ENCODE results near the gene CRKL. TPM values are rescaled to one million over a fixed set of nuclear protein-coding genes. Genes with fewer than 3 reads are reported as not detected.

Gene CRKL
- total and polyA plus RNA-seq, 2 of the 4 experiments (the other 2 are of a cell fraction) = 20.6 to 35.5 TPM

DNA sequence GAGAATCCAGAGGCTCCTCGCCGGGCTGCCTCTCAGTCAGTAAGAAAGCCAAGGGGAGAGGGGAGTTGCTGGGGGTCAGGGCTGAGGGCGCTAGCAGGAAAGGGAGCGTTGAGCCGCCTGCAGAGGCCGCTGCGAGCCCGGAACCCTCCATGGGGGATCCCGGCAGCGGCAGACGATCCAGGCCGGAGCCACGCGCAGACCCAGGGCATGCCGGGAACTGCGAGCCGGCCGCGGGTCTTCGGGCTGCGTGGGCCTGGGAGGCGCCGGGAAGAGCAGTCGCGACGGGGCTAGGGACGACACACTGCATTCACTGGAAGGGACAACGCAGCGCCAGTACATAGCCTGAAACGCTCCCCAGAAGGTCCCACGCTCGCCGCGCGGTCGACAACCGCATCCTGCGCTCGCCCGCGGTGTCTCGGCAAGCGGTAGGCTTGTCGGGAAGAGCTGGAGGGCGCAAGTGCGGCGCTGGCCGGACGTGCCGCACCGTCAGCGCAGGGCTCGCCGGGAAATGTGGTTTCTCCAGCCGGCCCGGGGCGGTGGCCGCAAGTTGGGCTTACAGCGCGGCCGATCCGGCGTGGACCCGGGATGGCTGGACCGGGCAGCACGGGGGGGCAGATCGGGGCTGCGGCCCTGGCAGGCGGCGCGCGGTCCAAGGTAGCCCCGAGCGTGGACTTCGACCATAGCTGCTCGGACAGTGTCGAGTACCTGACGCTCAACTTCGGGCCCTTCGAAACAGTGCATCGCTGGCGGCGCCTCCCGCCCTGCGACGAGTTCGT, 64.8 kb downstream of the CRKL start, which contains the start of gene LZTR1:
TSS of gene LZTR1 (plus strand) at position 511 of the 776 bp plus-strand sequence. CDS start at position 586, 75 bp downstream.
- Histone ChIP-seq H2AK5ac (ENCODE audit: low read depth, low read length) (peak within 1 kb of the TSS; percentile 89), H3K9ac (ENCODE audit: low read depth, low read length) (peak within 1 kb of the TSS; percentile 93), H2BK20ac (ENCODE audit: low read depth, low read length) (peak within 1 kb of the TSS; percentile 43; the same call in 1 of the 2 replicates), H3K4me2 (ENCODE audit: low read depth, low read length) (peak within 1 kb of the TSS; percentile 89), H3K27me3 (ENCODE audit: control insufficient read depth, insufficient read depth, low read length) (no peaks in the 10 kb centered on the region), H3K56ac (ENCODE audit: extremely low read depth, insufficient read depth, low read length) (peak within 1 kb of the TSS; percentile 92), H3K4ac (ENCODE audit: low read depth, low read length) (peak within 1 kb of the TSS; percentile 98), H3K79me1 (ENCODE audit: low read depth in 1 of 2, low read length in 2 of 2) (peaks cover 25 to 45% of the 10 kb centered on the region in 2 experiments), H3K4me1 (ENCODE audit: control insufficient read depth, insufficient read depth, low read length) (peaks cover 11% of the 10 kb centered on the region), H3K36me3 (ENCODE audit: control insufficient read depth, insufficient read depth, low read length) (peaks cover 15% of the 10 kb centered on the region), H2BK15ac (ENCODE audit: low read depth, low read length) (peak within 1 kb of the TSS; percentile 78; the same call in 1 of the 3 replicates), H3K14ac (replicated peaks; ENCODE audit: low read depth, low read length) (peak within 1 kb of the TSS; percentile 99), H3K27ac (ENCODE audit: insufficient read depth, low read length) (peak within 1 kb of the TSS; percentile 91), H4K8ac (ENCODE audit: low read depth in 2 of 2, low read length in 2 of 2) (peak within 1 kb of the TSS; percentile 96 to 99), H4K20me1 (ENCODE audit: insufficient read depth, low read length) (no peaks in the 10 kb centered on the region), H3K9me3 (ENCODE audit: control insufficient read depth, insufficient read depth, low read length) (peaks cover 10% of the 10 kb centered on the region), H2BK5ac (ENCODE audit: low read depth, low read length, poor library complexity, severe bottlenecking) (peak within 1 kb of the TSS; percentile 93), H4K5ac (ENCODE audit: low read depth, low read length) (peak within 1 kb of the TSS; percentile 99), H2BK120ac (ENCODE audit: low read depth, low read length) (peak within 1 kb of the TSS; percentile 74; the same call in 1 of the 2 replicates), H3K9me1 (ENCODE audit: insufficient read depth, low read length) (peaks cover 28% of the 10 kb centered on the region), H4K91ac (ENCODE audit: insufficient read depth, low read depth, low read length) (peak within 1 kb of the TSS; percentile 99), H3K4me3 (ENCODE audit: insufficient read depth, low read depth, low read length) (peak within 1 kb of the TSS; percentile 87), H3K23ac (ENCODE audit: low read depth, low read length) (peak within 1 kb of the TSS; percentile 96), H3K18ac (ENCODE audit: low read depth, low read length) (peak within 1 kb of the TSS; percentile 90; the same call in 1 of the 2 replicates), H2AFZ (replicated peaks; ENCODE audit: low read length, poor library complexity) (peak within 1 kb of the TSS; percentile 99), H2AK9ac (replicated peaks; ENCODE audit: low read depth, low read length, poor library complexity) (peak within 1 kb of the TSS; percentile 98)
- peak; percentile 82 for DNase-seq
- intact Hi-C loops (cut with micrococcal nuclease) (loop anchor here (1.0 to 2.0 kb wide), 2 partner anchors 97 to 178 kb away; no protein-coding TSS in a partner anchor), in situ Hi-C loops (cut with MboI; ENCODE audit: low sequenced_read_pairs) (no loop called here), dilution Hi-C loops (cut with HindIII; ENCODE audit: low sequenced_read_pairs, unreplicated experiment) (no loop called here)
- WGBS, 2 experiments (ENCODE audit: extremely low coverage in 2 of 2, insufficient read length in 1 of 2) = 1% methylated on average over 55 of the region's 87 CpGs; no CpG with 5 or more reads in 1 of the 2 experiments
- no TSS peak for BruUV-seq (replicated peaks)
- ChIA-PET CTCF (interaction anchor here (0.6 to 1.1 kb wide), 3 partner anchors 17 to 798 kb away, joined by 3 to 4 read pairs (median 3); no protein-coding TSS in a partner anchor), POLR2A (ENCODE audit: unreplicated experiment) (interaction anchor here (0.6 to 1.3 kb wide), 4 partner anchors 10 to 110 kb away, joined by 3 to 7 read pairs (median 6); no protein-coding TSS in a partner anchor)
- ATAC-seq (ENCODE audit: low read depth) = peak; percentile 95
- TF ChIP-seq FOS (IDR thresholded peaks at IDR 0.05; ENCODE audit: low read depth, low read length) = no peak
- TF ChIP-seq CHD1 (IDR thresholded peaks at IDR 0.05; ENCODE audit: low read depth, low read length) = no peak
- peak; percentile 1; the same call in 1 of the 2 replicates for TF ChIP-seq MAZ (IDR thresholded peaks at IDR 0.05; ENCODE audit: borderline replicate concordance, low read depth, low read length)
- 0 out of 2 replicates have a peak, but pooled peaks have one; percentile 17 for TF ChIP-seq BHLHE40 (IDR thresholded peaks at IDR 0.05; ENCODE audit: low read depth, low read length)
- TF ChIP-seq USF2 (IDR thresholded peaks at IDR 0.05; ENCODE audit: low read depth, low read length) = peak; percentile 21; the same call in 1 of the 2 replicates
- TF ChIP-seq MXI1 (IDR thresholded peaks at IDR 0.05; ENCODE audit: borderline replicate concordance, low read depth, low read length) = peak; percentile 83; the same call in 1 of the 2 replicates
- TF ChIP-seq NFE2L2 (IDR thresholded peaks at IDR 0.05; ENCODE audit: low read depth, low read length) = no peak
- peak; percentile 71 for TF ChIP-seq CTCF (conservative IDR thresholded peaks at IDR 0.05; ENCODE audit: low read depth, low read length)
- no peak for TF ChIP-seq MAFK (IDR thresholded peaks at IDR 0.05; ENCODE audit: low read depth, low read length)
- TF ChIP-seq RAD21 (IDR thresholded peaks at IDR 0.05; ENCODE audit: low read length) = peak; percentile 64
- peak; percentile 85 for TF ChIP-seq POLR2A (IDR thresholded peaks at IDR 0.05; ENCODE audit: low read depth, low read length)
- TF ChIP-seq SMC3 (IDR thresholded peaks at IDR 0.05; ENCODE audit: low read depth, low read length) = peak; percentile 58
- no peak for TF ChIP-seq RFX5 (IDR thresholded peaks at IDR 0.05; ENCODE audit: low read depth, low read length)

Measured in IMR-90 (cell line).